K562 (cell line): ENCODE results near the gene AARS1. TPM values are rescaled to one million over a fixed set of nuclear protein-coding genes. Genes with fewer than 3 reads are reported as not detected.
"Not testable (repeated sequence)": the region's sequence is repeated elsewhere in the genome, so short reads cannot be mapped to it uniquely, and the experiment has no call there.

ENCODE experiments used
- ATAC-seq: fragments of 200-7000 bp; cut with Tn5 transposase; 3 replicates; pipeline ENCODE4 v1.9.1; 2020; ENCODE audit warnings: moderate library complexity
- BruUV-seq: library from RNA; stranded (reverse); fragments of 400-500 nt; replicated peaks from 2 replicates; lab custom pipeline; 2021; lab: Mats Ljungman, UMichigan
- CTCF ChIA-PET: fragments of 300-600 bp; formaldehyde crosslinking; extraction: SDS; loops from one replicate; lab custom pipeline; 2021; ENCODE audit warnings: low intra/inter-chr PET ratio; lab: Yijun Ruan, JAX
- POLR2A ChIA-PET: fragments of 300-600, 350-650 bp; sonication (Branson Sonifier 250); formaldehyde crosslinking; extraction: SDS; loops from one replicate; lab custom pipeline; 2021; ENCODE audit warnings: antibody characterized with exemption, inconsistent platforms; lab: Yijun Ruan, JAX
- DNase-seq, 4 experiments: peaks; one replicate each; pipeline versions ENCODE4 v3.0.0 to v3.0.0-alpha.2; 2011 to 2018; ENCODE audit warnings: low spot score in 3 of 4, mixed read lengths in 3 of 4; ENCODE audit errors: extremely low read depth in 1 of 4
- FAIRE-seq: peaks from 2 replicates; lab custom pipeline; 2011; peaks lifted over from hg19 to GRCh38; lab: Jason Lieb, UNC
- H2AFZ ChIP-seq: 2 replicates; pipeline ENCODE4 v1.6.0; 2011; ENCODE audit warnings: low read depth, low read length, control low read depth, inconsistent platforms
- H3K27ac ChIP-seq: fragments of 200-600 bp; 3 replicates; pipeline ENCODE4 v1.8.0; 2011; ENCODE audit warnings: low read depth, mild to moderate bottlenecking, control low read depth, inconsistent platforms, low read length, moderate library complexity, mixed read lengths; ENCODE audit errors: extremely low read depth
- H3K27me3 ChIP-seq, 2 experiments: fragments of 300-600 bp in 1 of 2; 2 replicates in 1 of 2; 3 replicates in 1 of 2; pipeline versions ENCODE4 v1.6.0 to v1.8.0; 2011; ENCODE audit warnings: inconsistent platforms in 2 of 2, low read length in 2 of 2, mild to moderate bottlenecking in 1 of 2, mixed read lengths in 1 of 2, moderate library complexity in 1 of 2; ENCODE audit not compliant: control insufficient read depth in 2 of 2, insufficient read depth in 2 of 2
- H3K36me3 ChIP-seq: fragments of 300-600 bp; 3 replicates; pipeline ENCODE4 v1.8.0; 2011; ENCODE audit warnings: mild to moderate bottlenecking, low read length, inconsistent platforms; ENCODE audit not compliant: control insufficient read depth, insufficient read depth
- H3K4me1 ChIP-seq, 2 experiments: fragments of 200-600 bp in 1 of 2; replicated peaks in 1 of 2; 2 replicates in 1 of 2; 3 replicates in 1 of 2; pipeline versions ENCODE4 v1.5.1 to v1.8.0; 2011; ENCODE audit warnings: inconsistent platforms in 2 of 2, low read length in 2 of 2, mild to moderate bottlenecking in 1 of 2, mixed read lengths in 1 of 2, moderate library complexity in 1 of 2; ENCODE audit not compliant: control insufficient read depth in 2 of 2, insufficient read depth in 2 of 2
- H3K4me2 ChIP-seq: 2 replicates; pipeline ENCODE4 v1.6.1; 2011; ENCODE audit warnings: low read length, control low read depth, inconsistent platforms, mixed read lengths; ENCODE audit not compliant: insufficient read depth
- H3K4me3 ChIP-seq: fragments of 200-600 bp; sonication (generic), shearing (Covaris generic); 2 replicates; pipeline ENCODE4 v1.5.1; 2016; ENCODE audit warnings: control low read depth, inconsistent platforms
- H3K79me2 ChIP-seq: fragments of 200-600 bp; 3 replicates; pipeline ENCODE4 v1.8.0; 2011; ENCODE audit warnings: low read length, inconsistent platforms; ENCODE audit not compliant: control insufficient read depth, insufficient read depth
- H3K9ac ChIP-seq, 2 experiments: 2 replicates each; pipeline versions ENCODE4 v1.6.0 to v1.6.1; 2011; ENCODE audit warnings: low read depth in 2 of 2, low read length in 2 of 2, control low read depth in 1 of 2, inconsistent platforms in 1 of 2, mild to moderate bottlenecking in 1 of 2, mixed read lengths in 1 of 2; ENCODE audit not compliant: insufficient read depth in 1 of 2
- H3K9me1 ChIP-seq: one replicate; pipeline ENCODE4 v1.6.0; 2011; ENCODE audit warnings: inconsistent platforms, mild to moderate bottlenecking, low read length, moderate library complexity; ENCODE audit not compliant: control insufficient read depth, insufficient read depth
- H3K9me3 ChIP-seq: replicated peaks from 2 replicates; pipeline ENCODE4 v1.5.1; 2011; ENCODE audit warnings: low read depth, low read length, inconsistent platforms; ENCODE audit not compliant: control insufficient read depth, insufficient read depth
- H4K20me1 ChIP-seq: replicated peaks from 2 replicates; pipeline ENCODE4 v1.6.1; 2011; ENCODE audit warnings: low read length, inconsistent platforms, mixed read lengths; ENCODE audit not compliant: control insufficient read depth, insufficient read depth
- CEBPG ChIP-seq, 3 experiments: fragments of 200-800 bp in 1 of 3; sonication (Bioruptor generic) in 1 of 3; sonication (generic) in 1 of 3; formaldehyde crosslinking in 1 of 3; IDR thresholded peaks in 2 of 3; conservative IDR thresholded peaks in 1 of 3; 2 replicates each; pipeline versions ENCODE4 v1.6.1 to v1.8.0; 2016 to 2022; ENCODE audit warnings: missing compliant biosample characterization in 2 of 3, missing genetic modification characterization in 2 of 3, mild to moderate bottlenecking in 1 of 3, missing genetic modification reagents in 1 of 3
- CREB1 ChIP-seq, 2 experiments: sonication (generic) in 1 of 2; formaldehyde crosslinking in 1 of 2; IDR thresholded peaks; 2 replicates each; pipeline versions ENCODE4 v1.6.1 to v1.8.0; 2012 to 2022; ENCODE audit warnings: inconsistent platforms in 1 of 2, mild to moderate bottlenecking in 1 of 2, missing genetic modification reagents in 1 of 2, moderate library complexity in 1 of 2
- POLR2AphosphoS5 ChIP-seq: IDR thresholded peaks from 2 replicates; pipeline ENCODE4 v1.6.1; 2011; ENCODE audit warnings: mild to moderate bottlenecking, low read depth, low read length, moderate library complexity; ENCODE audit not compliant: control insufficient read depth, insufficient read depth
- POLR2G ChIP-seq: fragments of 200-400 bp; formaldehyde crosslinking; IDR thresholded peaks from 2 replicates; pipeline ENCODE4 v1.6.1; 2017; ENCODE audit warnings: low read depth, mild to moderate bottlenecking, antibody characterized with exemption, low read length, moderate library complexity
- RBFOX2 ChIP-seq: fragments of 200-400 bp; formaldehyde crosslinking; IDR thresholded peaks from 2 replicates; pipeline ENCODE4 v1.6.1; 2017; ENCODE audit warnings: low read depth, mild to moderate bottlenecking, low read length, moderate library complexity
- ZC3H4 ChIP-seq: sonication (generic); formaldehyde crosslinking; IDR thresholded peaks from 2 replicates; pipeline ENCODE4 v1.9.0; 2021; ENCODE audit warnings: missing genetic modification reagents, borderline replicate concordance
- WGBS: fragments of 100-300 bp; shearing (Covaris generic); methylation state at CpG from one replicate; pipeline ENCODE4 v1.1.6; 2016; ENCODE audit warnings: low coverage, mixed read lengths; ENCODE audit not compliant: insufficient coverage; ENCODE audit errors: missing lambda C conversion rate; 5-methylcytosine and 5-hydroxymethylcytosine counted together
- in situ Hi-C: fragments of 300-500 bp; cut with MboI; formaldehyde crosslinking; loops from 4 replicates; pipeline ENCODE4 v1.15.0; 2018; ENCODE audit warnings: inconsistent platforms, mixed read lengths
- intact Hi-C: fragments of 100-400 bp; cut with micrococcal nuclease; formaldehyde crosslinking; loops from 2 replicates; pipeline ENCODE4 v1.14.2; 2022
- polyA plus RNA-seq, 8 experiments: library from polyadenylated mRNA; depleted of rRNA in 4 of 8; stranded (reverse) in 5 of 8; unstranded in 3 of 8; fragments of >200 nt; fragmentation: Nextera tagmentation in 2 of 8; fragmentation: Illumina TruSeq in 1 of 8; extraction: Ambion mirVana in 2 of 8; extraction: Trizol in 1 of 8; gene quantifications; 2 replicates each; pipeline versions ENCODE4 v1.2.1 to v1.2.3, GENCODE V29; 2011 to 2014; ENCODE audit warnings: inconsistent platforms in 1 of 8, missing spikeins in 1 of 8
- total RNA-seq, 7 experiments: library from RNA; depleted of rRNA in 6 of 7; stranded (reverse); fragments of >200 nt in 6 of 7; fragmentation: Illumina TruSeq in 2 of 7; extraction: Trizol in 2 of 7; gene quantifications; 2 replicates each; pipeline versions ENCODE4 v1.2.1 to v1.2.3, GENCODE V29; 2011 to 2021; ENCODE audit warnings: low replicate concordance in 1 of 7
- TF ChIP-seq, protein P1 (sequence below), 2 experiments: fragments of 450-650 bp; IDR thresholded peaks; 2 replicates each; pipeline ENCODE4 v1.6.1; 2016

AARS1 gene
- total and polyA plus RNA-seq, 9 of the 15 experiments (the other 6 are each of a cell fraction or from before 2014, with no cell fraction given), result 50.1 to 235 (median 174) TPM

DNA sequence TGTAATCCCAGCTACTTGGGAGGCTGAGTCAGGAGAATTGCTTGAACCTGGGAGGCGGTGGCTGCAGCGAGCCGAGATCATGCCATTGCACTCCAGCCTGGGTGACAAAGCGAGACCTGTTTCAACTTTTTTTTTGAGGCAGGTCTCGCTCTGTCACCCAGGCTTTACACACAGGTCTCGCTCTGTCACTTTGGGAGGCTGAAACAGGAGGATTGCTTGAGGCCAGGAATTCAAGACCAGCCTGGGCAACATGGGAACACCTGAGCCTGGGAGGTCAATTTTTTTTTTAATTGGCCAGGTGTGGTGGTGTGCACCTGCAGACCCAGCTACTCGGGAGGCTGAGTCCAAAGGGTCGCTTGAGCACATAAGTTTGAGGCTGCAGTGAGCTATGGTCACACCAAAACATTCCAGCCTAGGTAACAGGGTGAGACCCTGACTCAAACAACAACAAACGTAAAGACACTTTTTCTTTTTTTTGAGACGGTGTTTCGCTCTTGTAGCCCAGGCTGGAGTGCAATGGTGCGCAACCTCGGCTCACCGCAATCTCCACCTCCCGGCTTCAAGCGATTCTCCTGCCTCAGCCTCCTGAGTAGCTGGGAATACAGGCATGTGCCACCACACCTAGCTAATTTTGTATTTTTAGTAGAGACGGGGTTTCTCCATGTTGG, 1.9 kb downstream of the AARS1 start:
- FAIRE-seq; in situ Hi-C loops; H2AFZ ChIP-seq; ATAC-seq; DNase-seq; H3K9me1 ChIP-seq; BruUV-seq; CTCF ChIA-PET; H3K9me3 ChIP-seq; H3K27me3 ChIP-seq; TF ChIP-seq CREB1 (IDR thresholded peaks at IDR 0.05); CEBPG (tag; conservative IDR thresholded peaks at IDR 0.05 in 1 of 2, IDR thresholded peaks at IDR 0.05 in 1 of 2): not testable (repeated sequence)
- Histone ChIP-seq H3K79me2 (peaks cover 73% of the 10 kb centered on the region), H3K27ac (peak overlapping the region; percentile 100), H4K20me1 (peaks cover 18% of the 10 kb centered on the region), H3K4me3 (peak overlapping the region; percentile 96), H3K36me3 (peaks cover 40% of the 10 kb centered on the region), H3K4me2 (peak overlapping the region; percentile 100), H3K4me1 (peaks cover 8 to 14% of the 10 kb centered on the region in 2 experiments), H3K9ac (peak overlapping the region; percentile 96 to 100)
- intact Hi-C loops, result loop anchor here (10.0 kb wide), 1 partner anchor 237 kb away; the partner anchor contains the start of genes COG4 and SF3B3
- TF ChIP-seq, protein P1, sequence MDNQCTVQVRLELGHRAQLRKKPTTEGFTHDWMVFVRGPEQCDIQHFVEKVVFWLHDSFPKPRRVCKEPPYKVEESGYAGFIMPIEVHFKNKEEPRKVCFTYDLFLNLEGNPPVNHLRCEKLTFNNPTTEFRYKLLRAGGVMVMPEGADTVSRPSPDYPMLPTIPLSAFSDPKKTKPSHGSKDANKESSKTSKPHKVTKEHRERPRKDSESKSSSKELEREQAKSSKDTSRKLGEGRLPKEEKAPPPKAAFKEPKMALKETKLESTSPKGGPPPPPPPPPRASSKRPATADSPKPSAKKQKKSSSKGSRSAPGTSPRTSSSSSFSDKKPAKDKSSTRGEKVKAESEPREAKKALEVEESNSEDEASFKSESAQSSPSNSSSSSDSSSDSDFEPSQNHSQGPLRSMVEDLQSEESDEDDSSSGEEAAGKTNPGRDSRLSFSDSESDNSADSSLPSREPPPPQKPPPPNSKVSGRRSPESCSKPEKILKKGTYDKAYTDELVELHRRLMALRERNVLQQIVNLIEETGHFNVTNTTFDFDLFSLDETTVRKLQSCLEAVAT (IDR thresholded peaks at IDR 0.05), result 0 out of 4 replicates have a peak, but pooled peaks of 1 of the 2 experiments have one; percentile 9
- TF ChIP-seq CREB1 (CRISPR knock-in tag; IDR thresholded peaks at IDR 0.05), result 0 out of 2 replicates have a peak, but pooled peaks have one; percentile 20
- TF ChIP-seq POLR2AphosphoS5, result 0 out of 2 replicates have a peak, but pooled peaks have one; percentile 10
- TF ChIP-seq CEBPG (CRISPR knock-in tag; IDR thresholded peaks at IDR 0.05), result 0 out of 2 replicates have a peak, but pooled peaks have one; percentile 38
- TF ChIP-seq POLR2G, result peak; percentile 58; the same call in 1 of the 2 replicates
- TF ChIP-seq ZC3H4 (CRISPR knock-in tag), result peak; percentile 61; the same call in 1 of the 2 replicates
- peak; percentile 49 for TF ChIP-seq RBFOX2
- POLR2A ChIA-PET, result interaction anchor here (0.6 to 6.9 kb wide), 21 partner anchors 10 to 1851 kb away, joined by 3 to 48 read pairs (median 5); partner anchors contain the start of genes DDX19A, DDX19B, EXOSC6 and ST3GAL2
- WGBS, result 49% methylated on average over 16 of the region's 17 CpGs
